Activated CD8-positive, alpha-beta memory T cell treated with anti-CD3 and anti-CD28 coated beads, Interleukin-2, amount 50 U/mL, for 48 hours (primary cell): ENCODE data around the gene TMEM38B.
"Not testable (repeated sequence)": the region's sequence is repeated elsewhere in the genome, so short reads cannot be mapped to it uniquely, and the experiment has no call there.

ENCODE experiments used
- DNase-seq: peaks from one replicate; pipeline ENCODE4 v3.0.0-alpha.2; 2020

TMEM38B gene

GRCh38 chr9:105728230-105728629 lies 33.9 kb downstream of the TMEM38B start:
- not testable (repeated sequence) for DNase-seq

GRCh38 chr9:105731420-105731819 lies 37.1 kb downstream of the TMEM38B start:
- not testable (repeated sequence) for DNase-seq

- DNase-seq, result no peak
These were observed 41.0 kb downstream of the TMEM38B start for GRCh38 chr9:105735366-105735765.

- no peak for DNase-seq
These were observed 42.9 kb downstream of the TMEM38B start for GRCh38 chr9:105737205-105737604.

- no peak for DNase-seq
These were observed 47.7 kb downstream of the TMEM38B start for GRCh38 chr9:105742088-105742487.

- DNase-seq, result not testable (repeated sequence)
These were observed 53.0 kb downstream of the TMEM38B start for GRCh38 chr9:105747325-105747724.

- no peak for DNase-seq
These were observed 57.4 kb downstream of the TMEM38B start for GRCh38 chr9:105751761-105752160.

- no peak for DNase-seq
These were observed 63.3 kb downstream of the TMEM38B start for GRCh38 chr9:105757496-105758251.

GRCh38 chr9:105760053-105760452 lies 65.7 kb downstream of the TMEM38B start:
- DNase-seq, result no peak

GRCh38 chr9:105782561-105783494 lies 88.5 kb downstream of the TMEM38B start:
- not testable (repeated sequence) for DNase-seq

- DNase-seq, result not testable (repeated sequence)
These were observed 89.1 kb downstream of the TMEM38B start for GRCh38 chr9:105783495-105783872.

- DNase-seq, result not testable (repeated sequence)
These were observed 92.5 kb downstream of the TMEM38B start for GRCh38 chr9:105786796-105787195.

GRCh38 chr9:105816202-105816744 lies 121.9 kb downstream of the TMEM38B start:
- no peak for DNase-seq

- no peak for DNase-seq
These were observed 122.6 kb downstream of the TMEM38B start for GRCh38 chr9:105816981-105817380.

GRCh38 chr9:105818903-105819302 lies 124.6 kb downstream of the TMEM38B start:
- DNase-seq, result no peak

GRCh38 chr9:105822814-105823213 lies 128.5 kb downstream of the TMEM38B start:
- no peak for DNase-seq
